ELR (cell line): ENCODE data around the gene C13orf46.
A peak's percentile ranks its signal among the peaks of the same experiment; 100 is the strongest.

Experiments
- DNase-seq: peaks from one replicate; pipeline ENCODE4 v3.0.0-alpha.2; 2015; ENCODE audit warnings: low read depth

Gene C13orf46

GRCh38 chr13:113970810-113971470 lies 2.9 kb downstream of the C13orf46 start:
- no peak for DNase-seq

- DNase-seq, result no peak
Measured at GRCh38 chr13:113969973-113970611, 3.8 kb downstream of the C13orf46 start.

- DNase-seq, result no peak
Measured at GRCh38 chr13:113969311-113969972, 4.4 kb downstream of the C13orf46 start.

GRCh38 chr13:113968463-113969310 lies 5.2 kb downstream of the C13orf46 start:
- DNase-seq, result no peak

- DNase-seq, result no peak
Measured at GRCh38 chr13:113967729-113968462, 6.0 kb downstream of the C13orf46 start.

GRCh38 chr13:113967206-113967720 lies 6.6 kb downstream of the C13orf46 start:
- no peak for DNase-seq

GRCh38 chr13:113965968-113966884 lies 7.7 kb downstream of the C13orf46 start:
- no peak for DNase-seq

GRCh38 chr13:113965383-113965874 lies 8.4 kb downstream of the C13orf46 start:
- no peak for DNase-seq

GRCh38 chr13:113964251-113964995 lies 9.5 kb downstream of the C13orf46 start:
- no peak for DNase-seq

GRCh38 chr13:113963376-113963775 lies 10.5 kb downstream of the C13orf46 start:
- no peak for DNase-seq

GRCh38 chr13:113962975-113963374 lies 10.9 kb downstream of the C13orf46 start:
- no peak for DNase-seq

- DNase-seq, result no peak
Measured at GRCh38 chr13:113962386-113962785, 11.5 kb downstream of the C13orf46 start.

- no peak for DNase-seq
Measured at GRCh38 chr13:113960276-113960948, 13.5 kb downstream of the C13orf46 start.

GRCh38 chr13:113959198-113959597 lies 14.7 kb downstream of the C13orf46 start:
- DNase-seq, result peak; percentile 43

- DNase-seq, result no peak
Measured at GRCh38 chr13:113958373-113958772, 15.5 kb downstream of the C13orf46 start.

GRCh38 chr13:113956571-113956970 lies 17.3 kb downstream of the C13orf46 start:
- no peak for DNase-seq

GRCh38 chr13:113955691-113956090 lies 18.2 kb downstream of the C13orf46 start:
- no peak for DNase-seq

- no peak for DNase-seq
Measured at GRCh38 chr13:113955235-113955634, 18.6 kb downstream of the C13orf46 start.
